Cardiac muscle cell (in vitro differentiated cells and primary cell): ENCODE measurements around the gene ABCG1. TPM values are rescaled to one million over a fixed set of nuclear protein-coding genes. Genes with fewer than 3 reads are reported as not detected.

ENCODE experiments used
- DNase-seq, 2 donors: peaks; one replicate each; pipeline versions ENCODE4 v3.0.0 to v3.0.0-alpha.2; 2010 to 2017; ENCODE audit warnings: low read depth in 1 of 2, low spot score in 1 of 2
- H3K27ac ChIP-seq: fragments of 200-600 bp; sonication (generic); 2 replicates; pipeline ENCODE4 v1.5.1; 2016
- H3K27me3 ChIP-seq: fragments of 200-600 bp; sonication (generic); 2 replicates; pipeline ENCODE4 v1.6.0; 2016; ENCODE audit warnings: control low read depth
- H3K36me3 ChIP-seq: fragments of 200-600 bp; sonication (generic); 2 replicates; pipeline ENCODE4 v1.5.1; 2016; ENCODE audit warnings: control low read depth
- H3K4me1 ChIP-seq: fragments of 200-600 bp; sonication (generic); 2 replicates; pipeline ENCODE4 v1.8.1; 2017; ENCODE audit warnings: low read depth, mild to moderate bottlenecking, mixed run types
- H3K4me3 ChIP-seq: fragments of 200-600 bp; sonication (generic); 2 replicates; pipeline ENCODE4 v1.5.1; 2016; ENCODE audit warnings: mild to moderate bottlenecking
- H3K9me3 ChIP-seq: fragments of 200-600 bp; sonication (generic); 2 replicates; pipeline ENCODE4 v1.5.1; 2017; ENCODE audit warnings: low read depth, mild to moderate bottlenecking, control low read depth
- polyA plus RNA-seq: library from polyadenylated mRNA; unstranded; fragments of >200 nt; fragmentation: Nextera tagmentation; extraction: Ambion mirVana; gene quantifications from 2 replicates; pipeline ENCODE4 v1.2.1, GENCODE V29; 2016
- total RNA-seq: library from RNA; depleted of rRNA; stranded (reverse); fragments of >200 nt; gene quantifications from 2 replicates; pipeline ENCODE4 v1.2.3, GENCODE V29; 2016
- TF ChIP-seq, protein P1 (sequence below): IDR thresholded peaks from 2 replicates; pipeline ENCODE4 v1.5.1; 2012; ENCODE audit warnings: low read depth, mild to moderate bottlenecking, low read length

ABCG1 gene
- total and polyA plus RNA-seq, 2 experiments from 2014 or later: 4.0 to 4.9 TPM

DNA sequence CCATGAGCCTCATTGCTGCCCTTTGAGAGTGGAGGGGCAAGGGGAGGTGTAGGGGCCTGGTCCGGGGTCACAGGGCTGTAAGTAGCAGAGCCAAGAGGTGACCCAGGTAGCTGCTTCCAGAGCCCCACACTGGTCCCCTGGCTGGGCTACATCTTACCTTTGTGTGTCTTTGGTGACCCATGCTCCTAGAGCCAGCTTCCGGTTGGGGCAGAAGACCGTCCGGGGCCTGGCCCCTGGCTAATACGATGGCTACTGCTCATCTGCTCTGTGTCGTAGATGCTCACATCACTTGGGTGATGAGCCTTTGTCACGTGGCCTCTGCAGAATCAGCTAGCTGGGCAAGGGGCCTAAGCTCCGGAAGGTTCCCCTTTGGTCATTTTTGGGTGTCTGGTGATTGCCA, 20.6 kb downstream of the ABCG1 start:
- Histone ChIP-seq H3K9me3 (no peaks in the 10 kb centered on the region), H3K4me1 (peaks cover 12% of the 10 kb centered on the region), H3K4me3 (no peak overlapping the region), H3K36me3 (no peaks in the 10 kb centered on the region), H3K27me3 (no peaks in the 10 kb centered on the region), H3K27ac (no peak overlapping the region)
- TF ChIP-seq, protein P1, sequence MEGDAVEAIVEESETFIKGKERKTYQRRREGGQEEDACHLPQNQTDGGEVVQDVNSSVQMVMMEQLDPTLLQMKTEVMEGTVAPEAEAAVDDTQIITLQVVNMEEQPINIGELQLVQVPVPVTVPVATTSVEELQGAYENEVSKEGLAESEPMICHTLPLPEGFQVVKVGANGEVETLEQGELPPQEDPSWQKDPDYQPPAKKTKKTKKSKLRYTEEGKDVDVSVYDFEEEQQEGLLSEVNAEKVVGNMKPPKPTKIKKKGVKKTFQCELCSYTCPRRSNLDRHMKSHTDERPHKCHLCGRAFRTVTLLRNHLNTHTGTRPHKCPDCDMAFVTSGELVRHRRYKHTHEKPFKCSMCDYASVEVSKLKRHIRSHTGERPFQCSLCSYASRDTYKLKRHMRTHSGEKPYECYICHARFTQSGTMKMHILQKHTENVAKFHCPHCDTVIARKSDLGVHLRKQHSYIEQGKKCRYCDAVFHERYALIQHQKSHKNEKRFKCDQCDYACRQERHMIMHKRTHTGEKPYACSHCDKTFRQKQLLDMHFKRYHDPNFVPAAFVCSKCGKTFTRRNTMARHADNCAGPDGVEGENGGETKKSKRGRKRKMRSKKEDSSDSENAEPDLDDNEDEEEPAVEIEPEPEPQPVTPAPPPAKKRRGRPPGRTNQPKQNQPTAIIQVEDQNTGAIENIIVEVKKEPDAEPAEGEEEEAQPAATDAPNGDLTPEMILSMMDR: no peak
- no peak for DNase-seq

GRCh38 chr21:42239973-42240372, 21.0 kb downstream of the ABCG1 start:
- H3K9me3 ChIP-seq: no peaks in the 10 kb centered on the region
- no peak overlapping the region for H3K27ac ChIP-seq
- no peaks in the 10 kb centered on the region for H3K27me3 ChIP-seq
- no peaks in the 10 kb centered on the region for H3K36me3 ChIP-seq
- TF ChIP-seq, protein P1: no peak
- no peak overlapping the region for H3K4me3 ChIP-seq
- DNase-seq: no peak
- H3K4me1 ChIP-seq: peaks cover 10% of the 10 kb centered on the region

- DNase-seq: no peak
- H3K27ac ChIP-seq: no peak overlapping the region
- no peaks in the 10 kb centered on the region for H3K27me3 ChIP-seq
- no peaks in the 10 kb centered on the region for H3K9me3 ChIP-seq
- H3K4me1 ChIP-seq: no peaks in the 10 kb centered on the region
- TF ChIP-seq, protein P1: no peak
- no peaks in the 10 kb centered on the region for H3K36me3 ChIP-seq
- no peak overlapping the region for H3K4me3 ChIP-seq
Measured at GRCh38 chr21:42242611-42243010, 23.7 kb downstream of the ABCG1 start.

DNA sequence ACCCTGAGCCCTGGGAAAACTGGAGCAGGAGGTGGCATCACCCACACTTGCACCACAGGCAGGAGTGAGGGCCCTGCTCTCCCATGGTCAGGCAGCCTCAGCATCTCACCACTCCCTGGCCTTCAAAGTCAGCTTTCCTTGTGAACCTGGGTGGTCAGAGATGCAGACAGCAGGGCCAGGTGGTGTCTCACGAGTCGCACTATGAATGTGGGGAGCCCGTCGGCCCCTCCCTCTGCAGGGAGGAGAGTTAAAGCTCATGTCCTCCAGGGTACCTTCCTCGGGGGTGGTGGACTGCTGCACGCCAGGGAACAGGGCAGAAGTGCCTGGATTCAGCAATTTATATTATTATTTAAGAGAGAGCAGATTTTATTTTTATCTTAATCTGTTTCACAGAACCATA, 24.1 kb downstream of the ABCG1 start:
- H3K27ac ChIP-seq: no peak overlapping the region
- no peaks in the 10 kb centered on the region for H3K36me3 ChIP-seq
- no peak for DNase-seq
- no peaks in the 10 kb centered on the region for H3K9me3 ChIP-seq
- TF ChIP-seq, protein P1: no peak
- no peaks in the 10 kb centered on the region for H3K4me1 ChIP-seq
- no peaks in the 10 kb centered on the region for H3K27me3 ChIP-seq
- H3K4me3 ChIP-seq: no peak overlapping the region

- TF ChIP-seq, protein P1: no peak
- Histone ChIP-seq H3K9me3 (no peaks in the 10 kb centered on the region), H3K4me3 (no peak overlapping the region), H3K36me3 (no peaks in the 10 kb centered on the region), H3K27ac (no peak overlapping the region), H3K4me1 (no peaks in the 10 kb centered on the region), H3K27me3 (no peaks in the 10 kb centered on the region)
- peak in 1 of 2 donors; percentile 30 for DNase-seq
Measured at GRCh38 chr21:42245331-42246193, 26.6 kb downstream of the ABCG1 start.
